Measurements from ENCODE around the gene PCNX3. TPM values are rescaled to one million over a fixed set of nuclear protein-coding genes. Genes with fewer than 3 reads are reported as not detected.

The PCNX3 gene
- polyA plus RNA-seq, 1 experiment: 9.7 TPM

GRCh38 chr11:65627202-65627601, 11.6 kb downstream of the PCNX3 start:
- ChIA-PET POLR2A (no interaction called here), CTCF (interaction anchor here (0.5 to 1.2 kb wide), 3 partner anchors 12 to 261 kb away, joined by 3 to 6 read pairs (median 3); partner anchors contain the start of gene FIBP)
- no peaks in the 10 kb centered on the region for H3K27me3 ChIP-seq (ENCODE audit: control insufficient read depth, insufficient read depth, low read length)
- H3K9me3 ChIP-seq (ENCODE audit: control insufficient read depth, insufficient read depth, low read length): no peaks in the 10 kb centered on the region; the same call in 1 of the 2 replicates
- no peak overlapping the region for H3K4me3 ChIP-seq (ENCODE audit: low read depth, low read length)
- no peak overlapping the region for H3K27ac ChIP-seq (ENCODE audit: low read depth, low read length)
- no peak for DNase-seq (ENCODE audit: low read depth, low spot score)
- TF ChIP-seq, protein P1, sequence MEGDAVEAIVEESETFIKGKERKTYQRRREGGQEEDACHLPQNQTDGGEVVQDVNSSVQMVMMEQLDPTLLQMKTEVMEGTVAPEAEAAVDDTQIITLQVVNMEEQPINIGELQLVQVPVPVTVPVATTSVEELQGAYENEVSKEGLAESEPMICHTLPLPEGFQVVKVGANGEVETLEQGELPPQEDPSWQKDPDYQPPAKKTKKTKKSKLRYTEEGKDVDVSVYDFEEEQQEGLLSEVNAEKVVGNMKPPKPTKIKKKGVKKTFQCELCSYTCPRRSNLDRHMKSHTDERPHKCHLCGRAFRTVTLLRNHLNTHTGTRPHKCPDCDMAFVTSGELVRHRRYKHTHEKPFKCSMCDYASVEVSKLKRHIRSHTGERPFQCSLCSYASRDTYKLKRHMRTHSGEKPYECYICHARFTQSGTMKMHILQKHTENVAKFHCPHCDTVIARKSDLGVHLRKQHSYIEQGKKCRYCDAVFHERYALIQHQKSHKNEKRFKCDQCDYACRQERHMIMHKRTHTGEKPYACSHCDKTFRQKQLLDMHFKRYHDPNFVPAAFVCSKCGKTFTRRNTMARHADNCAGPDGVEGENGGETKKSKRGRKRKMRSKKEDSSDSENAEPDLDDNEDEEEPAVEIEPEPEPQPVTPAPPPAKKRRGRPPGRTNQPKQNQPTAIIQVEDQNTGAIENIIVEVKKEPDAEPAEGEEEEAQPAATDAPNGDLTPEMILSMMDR (IDR thresholded peaks at IDR 0.05; ENCODE audit: low read depth, low read length): no peak

DNA sequence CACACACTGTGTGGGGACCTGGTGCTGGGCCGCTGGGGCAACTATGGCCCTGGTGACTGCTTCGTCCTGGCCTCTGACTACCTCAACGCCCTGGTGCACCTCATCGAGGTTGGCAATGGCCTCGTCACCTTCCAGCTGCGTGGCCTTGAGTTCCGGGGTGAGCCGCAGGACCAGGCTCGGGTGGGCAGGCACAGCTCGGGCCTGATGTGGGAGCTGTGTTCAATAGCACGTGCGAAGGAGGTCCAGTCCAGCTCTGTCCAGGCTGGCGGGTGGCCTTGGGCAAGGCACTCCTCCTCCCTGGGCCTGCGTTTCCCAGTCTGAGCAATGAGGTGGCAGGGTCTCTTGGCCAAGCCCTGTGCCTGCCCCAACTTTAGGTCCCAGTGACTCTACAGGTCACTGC, 14.0 kb downstream of the PCNX3 start:
- DNase-seq (ENCODE audit: low read depth, low spot score): no peak
- H3K4me3 ChIP-seq (ENCODE audit: low read depth, low read length): no peak overlapping the region
- no peaks in the 10 kb centered on the region for H3K27me3 ChIP-seq (ENCODE audit: control insufficient read depth, insufficient read depth, low read length)
- TF ChIP-seq, protein P1 (IDR thresholded peaks at IDR 0.05; ENCODE audit: low read depth, low read length): no peak
- POLR2A ChIA-PET: no interaction called here
- CTCF ChIA-PET: no interaction called here
- H3K9me3 ChIP-seq (ENCODE audit: control insufficient read depth, insufficient read depth, low read length): no peaks in the 10 kb centered on the region; the same call in 1 of the 2 replicates
- H3K27ac ChIP-seq (ENCODE audit: low read depth, low read length): no peak overlapping the region

GRCh38 chr11:65630215-65630614, 14.6 kb downstream of the PCNX3 start:
- H3K9me3 ChIP-seq (ENCODE audit: control insufficient read depth, insufficient read depth, low read length): no peaks in the 10 kb centered on the region; the same call in 1 of the 2 replicates
- H3K4me3 ChIP-seq (ENCODE audit: low read depth, low read length): no peak overlapping the region
- H3K27me3 ChIP-seq (ENCODE audit: control insufficient read depth, insufficient read depth, low read length): no peaks in the 10 kb centered on the region
- POLR2A ChIA-PET: no interaction called here
- TF ChIP-seq, protein P1 (IDR thresholded peaks at IDR 0.05; ENCODE audit: low read depth, low read length): no peak
- CTCF ChIA-PET: no interaction called here
- no peak for DNase-seq (ENCODE audit: low read depth, low spot score)
- H3K27ac ChIP-seq (ENCODE audit: low read depth, low read length): no peak overlapping the region

DNA sequence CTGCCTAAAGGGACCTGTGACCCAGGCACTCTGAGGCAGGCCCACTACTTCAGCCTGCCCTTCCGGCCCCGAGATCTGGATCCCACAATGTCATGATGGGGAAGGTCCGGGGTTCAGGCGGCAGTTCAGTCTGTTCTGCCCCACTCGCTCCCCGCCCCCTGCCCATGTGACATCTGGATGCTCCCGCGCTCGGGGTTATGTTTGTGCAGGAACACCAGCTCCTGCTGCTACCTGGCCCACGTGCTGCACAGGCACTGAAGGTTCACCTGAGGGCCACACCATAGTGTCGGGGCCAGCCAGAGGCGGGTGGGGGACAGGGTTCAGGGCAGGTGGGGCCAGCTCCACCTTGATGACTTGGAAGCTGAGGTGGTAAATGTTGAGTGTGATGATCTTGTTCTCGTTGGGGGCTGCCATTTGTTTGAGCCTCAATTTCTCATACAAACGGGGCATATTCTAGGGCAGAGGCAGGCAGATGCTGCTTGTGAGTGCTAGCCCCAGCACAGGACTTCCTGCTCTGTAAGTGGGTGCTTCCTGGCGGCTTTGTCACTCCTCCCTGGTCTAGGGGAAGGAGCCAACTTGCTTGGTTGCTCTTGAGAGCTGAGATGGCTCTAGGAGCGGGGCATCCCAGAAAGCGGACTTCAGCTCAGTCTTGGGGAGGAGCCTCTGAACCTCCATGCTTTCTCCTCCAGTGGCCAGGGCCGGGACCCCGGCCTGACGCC, 18.0 kb downstream of the PCNX3 start:
- no peaks in the 10 kb centered on the region; the same call in 1 of the 2 replicates for H3K9me3 ChIP-seq (ENCODE audit: control insufficient read depth, insufficient read depth, low read length)
- ChIA-PET POLR2A (no interaction called here), CTCF (no interaction called here)
- TF ChIP-seq, protein P1 (IDR thresholded peaks at IDR 0.05; ENCODE audit: low read depth, low read length): no peak
- H3K27me3 ChIP-seq (ENCODE audit: control insufficient read depth, insufficient read depth, low read length): no peaks in the 10 kb centered on the region
- no peak for DNase-seq (ENCODE audit: low read depth, low spot score)
- no peak overlapping the region for H3K4me3 ChIP-seq (ENCODE audit: low read depth, low read length)
- no peak overlapping the region for H3K27ac ChIP-seq (ENCODE audit: low read depth, low read length)

GRCh38 chr11:65634109-65634436, 18.5 kb downstream of the PCNX3 start:
- CTCF ChIA-PET: no interaction called here
- TF ChIP-seq, protein P1 (IDR thresholded peaks at IDR 0.05; ENCODE audit: low read depth, low read length): no peak

More at GRCh38 chr11:65634109-65634436, 18.5 kb downstream of the PCNX3 start:
- Histone ChIP-seq H3K4me3 (ENCODE audit: low read depth, low read length) (no peak overlapping the region), H3K27me3 (ENCODE audit: control insufficient read depth, insufficient read depth, low read length) (no peaks in the 10 kb centered on the region), H3K27ac (ENCODE audit: low read depth, low read length) (no peak overlapping the region), H3K9me3 (ENCODE audit: control insufficient read depth, insufficient read depth, low read length) (no peaks in the 10 kb centered on the region; the same call in 1 of the 2 replicates)
- DNase-seq (ENCODE audit: low read depth, low spot score): no peak
- POLR2A ChIA-PET: no interaction called here

All from AG04450 (cell line).